ENCODE data around the gene KCNMA1. TPM values are rescaled to one million over a fixed set of nuclear protein-coding genes. Genes with fewer than 3 reads are reported as not detected.

Gene KCNMA1
- total RNA-seq, 1 donor from 2014 or later: 15.8 TPM

DNA sequence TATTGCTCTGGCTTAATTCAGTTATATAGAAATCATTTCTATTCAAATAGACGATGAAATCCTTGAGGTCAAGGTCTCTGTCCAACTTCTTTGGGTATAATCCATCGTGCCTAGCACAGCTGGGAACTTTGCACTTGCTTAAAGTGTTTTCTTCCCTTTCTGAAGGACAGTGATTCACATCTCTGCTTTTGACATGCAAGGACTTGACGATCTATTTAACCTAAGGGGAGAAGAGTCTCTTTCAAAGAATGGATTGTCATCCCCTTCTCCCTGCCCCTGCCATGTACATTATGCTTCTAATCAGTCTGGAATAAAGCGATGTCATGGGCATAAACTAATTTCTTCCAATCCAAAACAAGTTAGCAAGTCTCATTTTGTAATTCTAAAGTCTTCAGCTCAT lies 488.6 kb downstream of the KCNMA1 start:
- FAIRE-seq: no peak
- DNase-seq (ENCODE audit: low read depth): peak; percentile 62

DNA sequence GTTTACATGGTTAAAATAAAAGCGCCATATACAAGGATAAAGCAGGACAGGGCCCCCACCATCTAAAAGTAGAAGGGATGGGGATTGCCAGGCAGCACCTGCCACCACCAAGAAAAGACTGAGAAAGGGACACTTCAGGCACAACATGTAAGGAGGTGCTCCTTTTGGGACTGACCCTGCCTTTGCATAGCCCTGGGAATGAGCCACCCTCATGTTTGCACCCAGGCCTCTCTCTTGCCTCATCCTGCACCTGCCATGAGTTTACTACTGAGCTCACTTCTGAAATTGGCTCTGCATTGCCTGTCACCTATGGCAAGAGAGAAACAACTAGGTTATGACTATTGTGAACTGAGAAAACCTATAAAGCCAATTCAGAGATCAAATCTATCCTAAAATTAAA lies 489.7 kb downstream of the KCNMA1 start:
- no peak for TF ChIP-seq CTCF (IDR thresholded peaks at IDR 0.05; ENCODE audit: insufficient read depth, low read length, severe bottlenecking)
- FAIRE-seq: no peak
- Histone ChIP-seq H3K36me3 (ENCODE audit: control insufficient read depth, insufficient read depth, low read length) (no peaks in the 10 kb centered on the region), H3K27me3 (ENCODE audit: control insufficient read depth, insufficient read depth, low read length) (no peaks in the 10 kb centered on the region), H3K4me3 (ENCODE audit: low read depth, low read length) (no peak overlapping the region)
- no peak for DNase-seq (ENCODE audit: low read depth)

More for the DNA sequence above, 488.6 kb downstream of the KCNMA1 start:
- Histone ChIP-seq H3K27me3 (ENCODE audit: control insufficient read depth, insufficient read depth, low read length) (no peaks in the 10 kb centered on the region), H3K36me3 (ENCODE audit: control insufficient read depth, insufficient read depth, low read length) (no peaks in the 10 kb centered on the region), H3K4me3 (ENCODE audit: low read depth, low read length) (no peak overlapping the region)
- no peak for TF ChIP-seq CTCF (IDR thresholded peaks at IDR 0.05; ENCODE audit: insufficient read depth, low read length, severe bottlenecking)

- DNase-seq (ENCODE audit: low read depth): no peak
- TF ChIP-seq CTCF (IDR thresholded peaks at IDR 0.05; ENCODE audit: insufficient read depth, low read length, severe bottlenecking): no peak
- FAIRE-seq: no peak
- H3K36me3 ChIP-seq (ENCODE audit: control insufficient read depth, insufficient read depth, low read length): no peaks in the 10 kb centered on the region
- no peaks in the 10 kb centered on the region for H3K27me3 ChIP-seq (ENCODE audit: control insufficient read depth, insufficient read depth, low read length)
- H3K4me3 ChIP-seq (ENCODE audit: low read depth, low read length): no peak overlapping the region
Observed at GRCh38 chr10:77146712-77147336, 490.8 kb downstream of the KCNMA1 start.

DNA sequence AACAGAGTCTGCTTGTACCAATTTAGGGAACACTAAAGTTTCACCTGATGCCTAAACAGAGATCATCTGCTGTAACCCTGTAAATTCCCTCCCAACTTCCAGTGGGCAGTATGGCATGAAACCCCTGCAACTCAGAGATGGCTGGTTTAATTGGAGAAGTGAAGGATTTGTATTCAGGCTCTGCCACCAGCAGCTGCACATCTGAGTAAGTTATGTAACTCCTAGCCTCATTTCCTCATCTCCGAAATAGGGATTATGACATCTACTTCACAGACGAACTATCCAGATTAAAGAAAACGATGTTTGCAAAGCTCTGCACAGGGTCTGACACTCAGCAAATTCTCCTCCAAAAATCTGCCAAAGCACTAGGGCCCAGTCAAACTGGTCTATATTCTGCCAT lies 493.0 kb downstream of the KCNMA1 start:
- FAIRE-seq (no peak), DNase-seq (ENCODE audit: low read depth) (no peak)
- no peaks in the 10 kb centered on the region for H3K36me3 ChIP-seq (ENCODE audit: control insufficient read depth, insufficient read depth, low read length)
- no peak for TF ChIP-seq CTCF (IDR thresholded peaks at IDR 0.05; ENCODE audit: insufficient read depth, low read length, severe bottlenecking)
- no peak overlapping the region for H3K4me3 ChIP-seq (ENCODE audit: low read depth, low read length)
- no peaks in the 10 kb centered on the region for H3K27me3 ChIP-seq (ENCODE audit: control insufficient read depth, insufficient read depth, low read length)

DNA sequence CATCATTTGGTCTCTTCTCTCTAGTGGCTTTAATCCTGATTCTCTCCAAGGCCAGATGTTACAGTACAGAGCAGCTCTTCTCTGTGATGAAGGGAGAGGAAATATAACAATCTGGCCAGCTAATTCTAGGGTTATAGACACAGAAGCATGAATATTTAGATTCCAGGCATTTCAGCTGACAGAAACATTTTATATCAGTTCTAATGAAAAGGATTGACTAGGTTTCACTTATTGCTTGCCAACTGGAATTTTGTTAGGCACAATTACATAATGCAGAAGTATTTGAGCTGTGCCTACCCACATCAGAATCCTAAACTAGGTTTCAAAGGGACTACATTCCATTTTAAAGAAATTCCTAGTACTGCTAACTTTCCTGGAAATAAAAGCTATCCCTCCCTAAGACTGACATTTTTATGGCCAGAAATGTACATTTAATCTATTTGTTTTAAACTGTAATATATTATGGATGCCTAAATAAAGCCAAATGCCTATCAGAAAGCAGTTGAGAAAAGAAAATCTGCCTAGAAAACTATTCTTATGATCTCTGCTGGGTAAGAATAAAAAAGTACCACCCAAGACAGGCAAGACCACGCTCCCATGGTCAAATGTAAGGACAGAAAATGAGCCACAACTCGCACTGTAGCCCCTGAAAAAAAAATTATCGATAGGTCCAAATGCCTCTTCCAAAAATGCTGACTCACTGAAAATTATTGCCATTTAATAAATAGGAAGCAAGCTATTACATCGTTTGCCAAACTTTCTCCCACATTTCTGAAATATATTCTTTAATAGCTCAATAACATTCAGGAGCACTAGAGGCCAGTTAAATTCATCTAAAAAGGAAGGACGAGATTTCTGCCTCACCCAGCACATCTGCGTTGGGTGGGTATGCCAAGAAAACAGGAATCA lies 498.1 kb downstream of the KCNMA1 start:
- no peak for FAIRE-seq
- no peak for DNase-seq (ENCODE audit: low read depth)
- H3K36me3 ChIP-seq (ENCODE audit: control insufficient read depth, insufficient read depth, low read length): no peaks in the 10 kb centered on the region
- H3K27me3 ChIP-seq (ENCODE audit: control insufficient read depth, insufficient read depth, low read length): no peaks in the 10 kb centered on the region
- no peak for TF ChIP-seq CTCF (IDR thresholded peaks at IDR 0.05; ENCODE audit: insufficient read depth, low read length, severe bottlenecking)
- H3K4me3 ChIP-seq (ENCODE audit: low read depth, low read length): no peak overlapping the region

Measured in bronchial epithelial cell (primary cell).